ENCODE data around the gene L1CAM. TPM values are rescaled to one million over a fixed set of nuclear protein-coding genes. Genes with fewer than 3 reads are reported as not detected.

The L1CAM gene
- total and polyA plus RNA-seq, 12 donors, result 1.1 to 5.6 (median 2.7) TPM

DNA sequence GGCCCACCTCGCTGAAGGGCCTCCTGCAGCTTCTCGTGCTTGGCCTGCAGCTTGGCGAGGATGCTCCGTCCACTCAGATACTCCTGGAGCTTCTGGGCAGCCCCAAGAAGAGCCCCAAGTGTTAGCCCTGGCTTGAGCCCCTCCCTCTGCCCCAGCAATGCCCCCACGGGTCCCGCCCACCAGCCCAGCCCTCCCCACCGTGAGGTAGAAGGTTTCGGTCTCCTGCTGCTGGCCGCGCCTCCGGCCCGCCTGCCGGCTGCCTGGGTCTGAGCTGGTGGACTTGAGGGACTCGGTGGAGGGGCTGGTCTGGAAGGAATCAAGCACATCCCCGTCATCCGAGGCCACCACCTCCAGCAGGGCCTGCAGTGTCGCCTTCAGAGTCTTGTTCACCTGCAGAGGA, 27.2 kb upstream of the L1CAM start:
- 79 to 81% methylated on average over 9 to 16 of the region's 17 CpGs for WGBS, 2 donors

DNA sequence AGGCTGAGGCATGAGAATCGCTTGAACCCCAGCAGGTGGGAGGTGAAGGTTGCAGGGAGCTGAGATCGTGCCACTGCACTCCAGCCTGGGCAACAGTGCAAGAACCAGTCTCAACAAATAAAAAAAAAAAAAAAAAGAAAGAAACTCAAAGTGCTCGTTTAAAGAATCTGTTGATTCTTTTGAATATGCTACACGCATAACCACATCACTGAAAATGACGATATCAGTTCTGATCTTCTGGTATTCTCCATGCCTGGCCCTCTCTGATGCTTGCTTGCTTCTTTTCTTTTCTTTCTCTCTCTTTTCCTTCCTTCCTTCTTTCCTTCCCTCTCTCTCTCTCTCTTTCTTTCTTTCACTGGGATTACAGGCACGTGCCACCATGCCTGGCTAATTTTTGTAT, 25.8 kb upstream of the L1CAM start:
- Histone ChIP-seq H3K36me3 (peaks cover 0 to 75% (median 0%) of the 10 kb centered on the region in 9 donors), H3K27me3 (peaks cover 0 to 68% (median 0%) of the 10 kb centered on the region in 7 donors), H3K27ac (no peak overlapping the region), H3K4me1 (no peaks in the 10 kb centered on the region), H3K4me3 (no peak overlapping the region), H3K9me3 (no peaks in the 10 kb centered on the region)
- WGBS, 2 donors, result 91 to 95% methylated on average over 6 of the region's 6 CpGs
- ATAC-seq (no peak), DNase-seq (no peak)
- TF ChIP-seq, protein P1, sequence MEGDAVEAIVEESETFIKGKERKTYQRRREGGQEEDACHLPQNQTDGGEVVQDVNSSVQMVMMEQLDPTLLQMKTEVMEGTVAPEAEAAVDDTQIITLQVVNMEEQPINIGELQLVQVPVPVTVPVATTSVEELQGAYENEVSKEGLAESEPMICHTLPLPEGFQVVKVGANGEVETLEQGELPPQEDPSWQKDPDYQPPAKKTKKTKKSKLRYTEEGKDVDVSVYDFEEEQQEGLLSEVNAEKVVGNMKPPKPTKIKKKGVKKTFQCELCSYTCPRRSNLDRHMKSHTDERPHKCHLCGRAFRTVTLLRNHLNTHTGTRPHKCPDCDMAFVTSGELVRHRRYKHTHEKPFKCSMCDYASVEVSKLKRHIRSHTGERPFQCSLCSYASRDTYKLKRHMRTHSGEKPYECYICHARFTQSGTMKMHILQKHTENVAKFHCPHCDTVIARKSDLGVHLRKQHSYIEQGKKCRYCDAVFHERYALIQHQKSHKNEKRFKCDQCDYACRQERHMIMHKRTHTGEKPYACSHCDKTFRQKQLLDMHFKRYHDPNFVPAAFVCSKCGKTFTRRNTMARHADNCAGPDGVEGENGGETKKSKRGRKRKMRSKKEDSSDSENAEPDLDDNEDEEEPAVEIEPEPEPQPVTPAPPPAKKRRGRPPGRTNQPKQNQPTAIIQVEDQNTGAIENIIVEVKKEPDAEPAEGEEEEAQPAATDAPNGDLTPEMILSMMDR (IDR thresholded peaks at IDR 0.05), result no peak
- intact Hi-C loops (cut with DNase I), result no loop called here

More for the DNA sequence above, 27.2 kb upstream of the L1CAM start:
- Histone ChIP-seq H3K4me1 (no peaks in the 10 kb centered on the region), H3K4me3 (no peak overlapping the region), H3K27me3 (peaks cover 0 to 72% (median 0%) of the 10 kb centered on the region in 7 donors), H3K27ac (no peak overlapping the region), H3K9me3 (no peaks in the 10 kb centered on the region), H3K36me3 (peaks cover 0 to 79% (median 0%) of the 10 kb centered on the region in 9 donors)
- intact Hi-C loops (cut with DNase I), result no loop called here
- ATAC-seq, result no peak
- no peak for DNase-seq
- TF ChIP-seq, protein P1 (IDR thresholded peaks at IDR 0.05), result no peak

DNA sequence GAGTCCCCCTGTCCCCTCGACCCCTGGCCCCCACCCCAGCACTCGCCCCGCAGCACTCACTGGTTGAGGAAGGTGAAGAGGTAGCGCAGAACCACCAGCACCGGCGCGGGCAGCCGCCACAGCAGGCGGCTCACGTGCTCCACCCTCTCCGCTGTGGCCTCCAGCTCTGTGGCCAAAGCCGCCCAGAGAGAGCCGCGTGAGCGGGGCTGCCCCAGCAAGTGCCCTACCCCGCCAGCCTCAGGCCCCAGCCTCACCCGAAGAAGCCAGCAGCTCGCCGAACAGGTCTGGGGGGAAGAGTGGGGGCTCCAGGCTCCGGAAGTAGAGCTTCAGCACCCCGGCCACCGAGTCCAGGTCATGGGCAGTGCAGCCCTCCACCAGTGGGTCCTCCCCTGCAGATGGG, 24.5 kb upstream of the L1CAM start:
- peaks cover 0 to 62% (median 0%) of the 10 kb centered on the region in 7 donors for H3K27me3 ChIP-seq
- WGBS, 2 donors, result 97 to 100% methylated on average over 6 to 21 of the region's 22 CpGs
- no peaks in the 10 kb centered on the region for H3K9me3 ChIP-seq
- no peak overlapping the region for H3K4me3 ChIP-seq
- no peak overlapping the region for H3K27ac ChIP-seq
- intact Hi-C loops (cut with DNase I), result no loop called here
- DNase-seq, result no peak
- H3K4me1 ChIP-seq, result peaks cover 0 to 3% (median 0%) of the 10 kb centered on the region in 9 donors
- peaks cover 0 to 63% (median 0%) of the 10 kb centered on the region in 9 donors for H3K36me3 ChIP-seq
- no peak for ATAC-seq
- TF ChIP-seq, protein P1 (IDR thresholded peaks at IDR 0.05), result no peak

DNA sequence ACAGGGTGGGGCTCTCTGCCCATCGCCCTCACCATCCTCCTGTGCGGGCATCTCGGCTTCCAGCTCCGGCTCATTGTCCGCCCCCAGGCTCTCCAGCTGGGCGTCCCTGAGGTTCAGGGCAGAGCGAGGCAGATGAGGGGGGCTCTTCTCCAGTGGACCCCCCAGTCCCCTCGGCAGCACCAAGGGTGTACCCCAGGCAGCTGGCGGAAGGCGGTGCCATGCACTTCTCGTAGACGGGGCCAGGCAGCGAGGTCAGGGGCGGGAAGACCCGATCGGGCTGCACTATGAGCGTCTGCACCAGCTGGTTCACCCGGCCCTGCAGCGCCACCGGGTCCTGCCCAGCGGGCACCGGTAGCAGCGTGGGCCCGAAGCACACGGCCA, 24.0 kb upstream of the L1CAM start:
- DNase-seq (no peak), ATAC-seq (no peak)
- Histone ChIP-seq H3K27ac (no peak overlapping the region), H3K4me3 (no peak overlapping the region), H3K4me1 (peaks cover 0 to 3% (median 0%) of the 10 kb centered on the region in 9 donors), H3K9me3 (no peaks in the 10 kb centered on the region), H3K36me3 (peaks cover 0 to 61% (median 0%) of the 10 kb centered on the region in 9 donors), H3K27me3 (peaks cover 0 to 65% (median 0%) of the 10 kb centered on the region in 7 donors)
- intact Hi-C loops (cut with DNase I), result no loop called here
- 96 to 97% methylated on average over 4 to 25 of the region's 25 CpGs for WGBS, 2 donors
- TF ChIP-seq, protein P1 (IDR thresholded peaks at IDR 0.05), result no peak

Data from heart right ventricle (tissue), 16 donors.